Stimulated activated CD4-positive, alpha-beta T cell treated with anti-CD3 and anti-CD28 coated beads, Interleukin-1b, Interleukin-23, amount 100 ng/mL, for 48 hours (primary cell): Measurements from ENCODE around the gene ZBTB5.
"Not testable (repeated sequence)": the region's sequence is repeated elsewhere in the genome, so short reads cannot be mapped to it uniquely, and the experiment has no call there.

Experiments
- DNase-seq: peaks from one replicate; pipeline ENCODE4 v3.0.0-alpha.2; 2020

ZBTB5 gene

DNA sequence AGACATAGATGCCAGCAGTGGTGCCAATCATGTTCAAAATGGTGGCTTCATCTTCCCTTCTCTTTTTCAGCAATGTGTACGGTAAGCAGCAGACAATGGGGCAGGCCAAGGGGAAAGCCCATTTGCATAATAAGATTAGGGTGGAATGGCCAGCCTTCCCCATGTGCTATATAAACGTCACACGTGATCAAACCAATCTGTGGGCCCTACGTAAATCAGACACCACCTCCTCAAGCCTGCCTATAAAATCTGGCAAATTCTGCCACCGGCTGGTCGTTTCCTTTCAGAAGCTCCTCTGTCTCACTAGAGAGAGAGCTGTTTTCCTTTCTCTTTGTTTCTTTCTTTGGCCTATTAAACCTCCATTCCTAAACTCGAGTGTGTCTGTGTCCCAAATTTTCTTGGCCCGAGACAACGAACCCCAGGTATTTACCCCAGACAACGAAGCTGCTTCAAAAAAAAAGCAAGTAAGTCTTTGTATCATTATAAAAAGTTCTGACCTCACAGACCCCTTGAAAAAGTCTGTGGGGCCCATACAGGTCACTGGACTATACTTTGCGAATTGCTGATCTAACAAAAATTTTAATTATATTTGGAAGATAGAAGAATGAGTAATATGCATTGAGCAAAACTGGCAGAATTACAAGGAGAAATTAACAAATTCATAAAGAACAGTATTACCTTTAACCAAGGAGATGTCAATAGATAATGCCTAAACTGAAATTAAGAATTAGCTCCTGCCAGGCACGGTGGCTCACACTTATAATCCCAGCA lies 15.2 kb downstream of the ZBTB5 start:
- no peak for DNase-seq

GRCh38 chr9:37447111-37447510 lies 18.1 kb downstream of the ZBTB5 start:
- no peak for DNase-seq

GRCh38 chr9:37446401-37446800 lies 18.8 kb downstream of the ZBTB5 start:
- no peak for DNase-seq

DNA sequence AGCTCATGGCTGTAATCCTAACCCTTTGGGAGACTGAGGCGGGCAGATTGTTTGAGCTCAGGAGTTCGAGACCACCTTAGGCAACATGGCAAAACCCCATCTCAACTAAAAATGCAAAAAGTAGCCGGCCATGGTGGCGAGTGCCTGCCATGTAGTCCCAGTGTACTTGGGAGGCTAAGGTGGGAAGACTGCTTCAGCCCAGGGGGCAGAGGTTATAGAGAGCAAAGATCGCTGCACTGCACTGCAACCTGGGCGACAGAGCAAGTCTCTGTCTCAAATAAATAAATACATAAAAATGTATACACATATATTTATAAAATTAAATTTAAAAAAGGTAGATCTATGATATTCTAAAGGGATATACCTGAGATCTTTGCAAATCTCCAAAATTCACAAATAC lies 19.4 kb downstream of the ZBTB5 start:
- no peak for DNase-seq

- no peak for DNase-seq
Measured at GRCh38 chr9:37444890-37445289, 20.4 kb downstream of the ZBTB5 start.

DNA sequence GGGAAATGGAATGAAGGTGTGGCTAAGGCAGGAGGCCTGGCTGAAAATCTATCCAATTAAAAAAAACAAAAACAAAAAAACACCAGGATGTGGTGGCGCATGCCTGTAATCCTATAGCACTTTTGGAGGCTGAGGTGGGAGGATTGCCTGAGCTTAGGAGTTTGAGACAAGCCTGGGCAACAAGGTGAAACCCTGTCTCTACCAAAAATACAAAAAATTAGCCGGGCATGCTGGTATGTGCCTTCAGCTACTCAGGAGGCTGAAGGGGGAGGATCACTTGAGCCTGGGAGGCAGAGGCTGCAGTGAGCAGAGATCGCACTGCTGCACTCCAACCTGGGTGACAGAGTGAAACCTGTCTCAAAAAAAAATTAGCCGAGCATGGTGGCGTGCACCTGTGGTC lies 21.7 kb downstream of the ZBTB5 start:
- DNase-seq, result no peak

DNA sequence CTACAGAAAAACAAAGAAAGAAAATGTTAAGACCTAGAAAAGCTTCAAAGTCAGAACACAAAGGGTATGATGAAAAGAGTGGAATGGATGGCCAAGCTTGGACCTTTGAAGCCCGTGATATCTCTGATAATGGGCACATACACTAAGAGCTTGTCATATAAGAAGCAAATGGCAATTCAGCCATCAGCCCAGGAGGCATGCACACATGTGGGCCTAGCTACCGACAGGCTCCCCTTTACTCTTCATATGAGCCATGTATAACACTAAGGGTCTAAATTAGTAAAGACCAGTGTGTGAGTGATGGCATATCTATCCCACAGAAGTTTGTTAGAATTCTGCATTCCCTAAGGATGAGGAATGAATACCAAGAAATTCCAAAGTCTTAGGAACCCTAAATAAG lies 22.7 kb downstream of the ZBTB5 start:
- DNase-seq, result no peak

- DNase-seq, result no peak
Measured at GRCh38 chr9:37441776-37442370, 23.4 kb downstream of the ZBTB5 start.

- DNase-seq, result no peak
Measured at GRCh38 chr9:37438359-37438758, 26.9 kb downstream of the ZBTB5 start.

- DNase-seq, result no peak
Measured at GRCh38 chr9:37437621-37438020, 27.6 kb downstream of the ZBTB5 start.

DNA sequence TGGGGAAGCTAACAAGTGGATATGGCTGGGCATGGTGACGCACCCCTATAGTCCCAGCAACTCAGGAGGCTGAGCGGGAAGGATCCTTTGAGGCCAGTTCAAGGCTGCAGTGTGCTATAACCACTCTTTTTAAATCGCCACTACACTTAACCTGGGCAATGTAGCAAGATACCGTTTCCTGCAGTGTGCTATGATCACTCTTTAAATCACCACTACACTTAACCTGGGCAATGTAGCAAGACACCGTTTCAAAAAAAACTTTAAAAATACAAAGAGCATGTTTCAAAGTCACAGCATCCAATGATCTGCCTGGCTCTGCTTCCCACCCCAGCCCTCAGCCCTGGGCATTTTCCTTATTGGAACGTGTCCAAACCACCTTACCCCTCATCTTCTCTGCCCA lies 28.2 kb downstream of the ZBTB5 start:
- DNase-seq, result no peak

GRCh38 chr9:37436540-37436939 lies 28.7 kb downstream of the ZBTB5 start:
- no peak for DNase-seq

DNA sequence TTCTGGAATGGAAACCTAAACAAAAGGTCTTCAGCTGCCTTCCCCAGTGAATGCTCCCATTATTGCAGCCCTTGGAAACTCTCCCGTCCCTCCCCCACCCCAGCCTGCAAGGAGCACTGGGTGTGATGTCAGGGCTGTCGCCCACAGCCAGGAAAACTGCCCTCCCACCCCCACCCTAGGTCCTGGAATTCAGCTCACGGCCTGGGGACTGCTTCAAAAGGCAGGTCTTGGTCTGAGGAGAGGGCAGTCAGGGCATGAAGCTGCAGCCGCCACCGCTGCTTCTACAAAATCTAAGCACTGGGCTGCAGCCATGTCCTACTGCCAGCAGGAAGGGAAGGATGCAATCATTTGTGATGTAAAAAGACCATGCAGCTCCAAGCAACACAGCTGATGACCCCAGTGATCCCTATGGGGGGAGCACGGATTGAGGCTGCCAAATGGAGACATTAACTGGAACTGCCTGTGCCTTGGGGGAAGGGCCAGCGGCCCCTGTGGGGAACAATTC lies 31.3 kb downstream of the ZBTB5 start:
- DNase-seq, result no peak

- DNase-seq, result no peak
Measured at GRCh38 chr9:37432020-37432419, 33.2 kb downstream of the ZBTB5 start.

GRCh38 chr9:37430841-37431597 lies 34.2 kb downstream of the ZBTB5 start:
- DNase-seq, result no peak

DNA sequence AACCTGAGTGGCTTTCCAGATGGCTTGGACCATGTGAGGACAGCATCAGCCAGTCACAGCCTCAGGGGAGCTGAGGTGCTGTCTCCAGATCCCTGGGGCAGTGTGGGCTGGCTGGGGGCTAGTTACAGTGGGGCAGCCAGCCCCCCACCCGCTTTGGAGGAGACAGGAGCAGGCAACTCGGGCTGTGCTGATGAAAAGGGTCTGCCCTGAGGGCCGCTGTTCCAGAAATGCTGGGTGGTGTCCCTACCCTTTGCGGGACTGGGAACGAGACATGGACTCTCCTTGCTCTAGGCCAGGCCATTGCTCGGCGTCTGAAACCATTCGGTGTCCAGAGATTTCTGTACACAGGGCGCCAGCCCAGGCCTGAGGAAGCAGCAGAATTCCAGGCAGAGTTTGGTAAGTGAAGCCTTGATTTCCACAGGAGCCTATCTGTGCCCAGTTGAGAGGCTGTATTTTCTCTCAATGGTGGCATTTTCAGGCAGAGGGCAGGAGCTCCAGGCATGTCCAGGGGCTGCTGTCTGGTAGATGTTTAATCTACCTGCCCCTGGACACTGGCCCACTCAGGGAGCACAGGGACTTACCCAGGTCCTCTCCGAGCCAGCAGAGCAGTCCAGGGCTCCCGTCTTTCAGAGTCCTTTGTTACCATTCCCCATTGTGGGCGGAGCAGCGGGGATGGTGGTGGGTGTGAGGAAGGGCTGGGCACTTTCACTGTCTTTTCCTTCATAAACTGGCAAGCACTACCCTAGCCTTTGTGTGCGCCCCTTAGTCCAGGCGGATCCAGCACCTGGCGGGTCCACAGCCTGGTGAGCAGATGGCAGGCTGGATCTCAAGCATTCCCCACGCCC lies 35.6 kb downstream of the ZBTB5 start:
- DNase-seq, result no peak

- DNase-seq, result no peak
Measured at GRCh38 chr9:37428345-37428744, 36.9 kb downstream of the ZBTB5 start.

DNA sequence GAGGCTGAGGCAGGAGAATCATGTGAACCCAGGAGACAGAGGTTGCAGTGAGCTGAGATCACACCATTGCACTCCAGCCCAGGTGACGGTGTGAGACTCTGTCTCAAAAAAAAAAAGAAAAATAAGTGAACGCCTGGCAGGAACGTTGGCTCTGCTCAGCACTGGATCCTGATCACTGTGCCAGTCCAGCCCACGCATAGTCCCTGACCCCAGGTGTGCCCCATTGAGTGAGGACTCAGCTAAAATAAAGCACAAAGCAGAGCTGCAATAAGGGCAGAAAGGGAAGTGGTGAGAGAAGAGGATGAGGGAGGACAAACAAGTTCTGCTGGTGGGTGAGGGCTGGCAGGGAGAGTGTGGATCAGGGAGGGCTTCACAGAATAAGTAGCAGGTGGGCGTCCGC lies 38.4 kb downstream of the ZBTB5 start:
- no peak for DNase-seq

GRCh38 chr9:37426431-37426830 lies 38.8 kb downstream of the ZBTB5 start:
- DNase-seq, result not testable (repeated sequence)

DNA sequence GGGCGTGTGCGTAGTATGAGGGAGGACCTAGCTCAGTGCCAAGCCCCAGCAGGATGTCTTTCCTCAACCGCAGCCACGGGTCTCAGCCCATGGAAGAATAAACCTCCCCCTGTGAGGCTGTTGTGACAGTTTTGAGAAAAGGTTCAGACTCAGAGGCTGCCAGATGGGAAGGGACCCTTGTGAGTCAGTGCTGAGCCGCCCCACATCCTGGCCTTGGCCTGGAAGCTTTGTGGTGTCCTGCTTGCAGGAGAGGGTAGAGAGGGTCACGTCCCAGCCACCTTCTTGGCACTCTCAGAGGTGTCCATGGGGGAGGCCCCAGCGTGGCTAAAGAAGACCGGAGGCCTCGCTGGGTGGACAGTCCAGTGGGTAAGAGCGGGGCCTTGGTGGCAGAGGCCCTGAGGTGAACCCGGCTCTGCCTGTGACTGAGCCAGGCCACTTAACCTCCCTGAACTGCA lies 39.9 kb downstream of the ZBTB5 start:
- no peak for DNase-seq

DNA sequence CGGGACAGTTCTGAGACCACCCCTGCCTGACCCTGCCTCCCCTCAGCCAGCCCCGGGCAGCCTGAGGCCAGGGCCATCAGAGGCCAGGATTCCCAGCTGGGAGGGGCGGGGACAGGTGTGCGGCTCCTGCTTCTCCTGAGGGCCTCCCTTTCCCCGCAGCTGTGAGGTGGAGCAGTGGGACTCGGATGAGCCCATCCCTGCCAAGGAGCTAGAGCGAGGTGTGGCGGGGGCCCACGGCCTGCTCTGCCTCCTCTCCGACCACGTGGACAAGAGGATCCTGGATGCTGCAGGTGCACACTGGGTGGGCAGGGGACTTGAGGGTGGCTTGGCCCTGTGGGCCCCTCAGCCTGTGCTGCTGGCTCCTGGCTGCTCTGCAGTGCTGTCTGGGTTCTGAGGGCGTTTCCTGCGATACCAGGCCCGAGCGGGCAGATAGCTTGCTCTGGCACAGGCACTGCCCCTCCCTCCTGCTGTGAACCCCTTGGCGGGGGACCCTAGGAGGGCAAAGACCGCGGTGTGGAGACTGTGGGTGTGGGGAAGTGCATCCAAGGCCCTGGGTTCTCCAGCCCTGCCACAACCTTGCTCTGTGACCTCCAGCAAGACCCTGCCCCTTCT lies 40.5 kb downstream of the ZBTB5 start:
- DNase-seq, result no peak

GRCh38 chr9:37424204-37424685 lies 41.0 kb downstream of the ZBTB5 start:
- DNase-seq, result no peak
